Gastroesophageal sphincter (tissue), 3 donors: Measurements from ENCODE around the gene SHC4.

ENCODE experiments used
- CTCF ChIP-seq, 4 experiments: fragments of 200-600 bp in 2 of 4; fragments of 450-650 bp in 2 of 4; sonication (generic) in 1 of 4; IDR thresholded peaks; one replicate each; pipeline ENCODE4 v1.5.1; 2017 to 2019; ENCODE audit warnings: antibody characterized with exemption in 4 of 4, mild to moderate bottlenecking in 2 of 4, moderate library complexity in 2 of 4
- POLR2A ChIP-seq, 2 donors: fragments of 450-650 bp; IDR thresholded peaks; one replicate each; pipeline ENCODE4 v1.6.1; 2017; ENCODE audit warnings: antibody characterized with exemption in 2 of 2, mild to moderate bottlenecking in 2 of 2, moderate library complexity in 1 of 2

DNA sequence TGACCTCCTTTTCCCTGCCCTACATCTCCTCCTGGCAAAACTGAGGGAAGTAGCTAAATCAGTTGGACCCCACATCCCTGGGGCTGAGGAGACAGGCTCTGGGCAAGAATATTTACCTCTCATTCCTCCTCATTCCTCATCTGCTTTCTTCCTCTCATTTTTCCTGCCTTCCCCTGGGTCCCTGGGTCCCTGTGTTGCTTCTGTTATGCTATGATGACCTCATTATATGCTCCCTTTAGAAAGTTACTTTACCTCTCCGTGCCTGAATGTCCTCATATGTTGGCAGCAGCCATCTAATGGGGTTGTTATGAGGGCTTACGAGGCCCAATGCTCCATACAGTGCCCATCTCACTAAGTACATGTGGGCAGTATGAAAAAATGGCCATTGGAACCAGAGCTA lies 1.2 kb upstream of the SHC4 start:
- no peak for TF ChIP-seq POLR2A (IDR thresholded peaks at IDR 0.05)
- TF ChIP-seq CTCF (IDR thresholded peaks at IDR 0.05): no peak
